K562 (cell line): ENCODE results near the gene NCKIPSD. TPM values are rescaled to one million over a fixed set of nuclear protein-coding genes. Genes with fewer than 3 reads are reported as not detected.

Experiments used
- BCOR ChIP-seq: fragments of 450-650 bp; IDR thresholded peaks from 2 replicates; pipeline ENCODE4 v1.6.1; 2016
- CBFA2T2 ChIP-seq: fragments of 450-650 bp; conservative IDR thresholded peaks from 2 replicates; pipeline ENCODE4 v1.6.1; 2017; ENCODE audit warnings: mild to moderate bottlenecking
- CBX2 ChIP-seq: fragments of 200-600 bp; sonication (generic); IDR thresholded peaks from one replicate; pipeline ENCODE4 v1.6.1; 2012; ENCODE audit warnings: mild to moderate bottlenecking, low read length, inconsistent platforms; ENCODE audit not compliant: insufficient read depth, poor library complexity, severe bottlenecking
- CEBPB ChIP-seq: fragments of 450-650 bp; IDR thresholded peaks from 2 replicates; pipeline ENCODE4 v1.6.1; 2016; ENCODE audit warnings: missing genetic modification characterization, missing compliant biosample characterization
- FOXA3 ChIP-seq, 2 experiments: fragments of 450-650 bp in 1 of 2; sonication (generic) in 1 of 2; formaldehyde crosslinking; IDR thresholded peaks in 1 of 2; conservative IDR thresholded peaks in 1 of 2; 2 replicates each; pipeline versions ENCODE4 v1.4.0 to v1.8.0; 2020 to 2022; ENCODE audit warnings: mild to moderate bottlenecking in 2 of 2, missing genetic modification reagents in 1 of 2
- MTA1 ChIP-seq: fragments of 450-650 bp; IDR thresholded peaks from 2 replicates; pipeline ENCODE4 v1.6.1; 2017; ENCODE audit warnings: borderline replicate concordance
- NFYB ChIP-seq: IDR thresholded peaks from 2 replicates; pipeline ENCODE4 v1.6.1; 2011; ENCODE audit warnings: mild to moderate bottlenecking, moderate library complexity; ENCODE audit not compliant: insufficient read length; ENCODE audit errors: extremely low read depth
- POLR2B ChIP-seq: fragments of 450-650 bp; IDR thresholded peaks from 2 replicates; pipeline ENCODE4 v1.6.1; 2018; ENCODE audit warnings: low read depth; ENCODE audit not compliant: partially characterized antibody
- PTBP1 ChIP-seq: fragments of 200-400 bp; formaldehyde crosslinking; IDR thresholded peaks from 2 replicates; pipeline ENCODE4 v1.6.1; 2017; ENCODE audit warnings: low read depth, low read length
- RBM17 ChIP-seq: fragments of 200-400 bp; formaldehyde crosslinking; IDR thresholded peaks from 2 replicates; pipeline ENCODE4 v1.6.1; 2017; ENCODE audit warnings: low read depth, mild to moderate bottlenecking, low read length, borderline replicate concordance
- RUNX1 ChIP-seq: sonication (generic); IDR thresholded peaks from 2 replicates; pipeline ENCODE4 v1.6.1; 2016; ENCODE audit warnings: antibody characterized with exemption, low read depth
- SREBF2 ChIP-seq: sonication (generic); formaldehyde crosslinking; IDR thresholded peaks from 2 replicates; pipeline ENCODE4 v1.4.0; 2020; ENCODE audit warnings: mild to moderate bottlenecking, missing genetic modification reagents
- SRSF9 ChIP-seq: fragments of 200-400 bp; formaldehyde crosslinking; IDR thresholded peaks from 2 replicates; pipeline ENCODE4 v1.6.1; 2017; ENCODE audit warnings: low read depth, low read length, borderline replicate concordance
- TAF15 ChIP-seq: fragments of 200-400 bp; formaldehyde crosslinking; IDR thresholded peaks from 2 replicates; pipeline ENCODE4 v1.6.1; 2017; ENCODE audit warnings: mild to moderate bottlenecking, low read depth, low read length, moderate library complexity
- ZBED1 ChIP-seq: IDR thresholded peaks from 2 replicates; pipeline ENCODE4 v1.6.1; 2014
- ZFP1 ChIP-seq: fragments of 450-650 bp; formaldehyde crosslinking; IDR thresholded peaks from 2 replicates; pipeline ENCODE4 v1.4.0; 2020; ENCODE audit warnings: mild to moderate bottlenecking, mixed read lengths
- ZKSCAN8 ChIP-seq: fragments of 200-800 bp; sonication (Bioruptor generic); IDR thresholded peaks from 2 replicates; pipeline ENCODE4 v1.6.1; 2016; ENCODE audit warnings: missing genetic modification characterization, missing compliant biosample characterization
- ZNF77 ChIP-seq: fragments of 250-450 bp; sonication (Bioruptor Pico); IDR thresholded peaks from 2 replicates; pipeline ENCODE4 v1.5.0; 2020
- polyA plus RNA-seq, 8 experiments: library from polyadenylated mRNA; depleted of rRNA in 4 of 8; stranded (reverse) in 5 of 8; unstranded in 3 of 8; fragments of >200 nt; fragmentation: Nextera tagmentation in 2 of 8; fragmentation: Illumina TruSeq in 1 of 8; extraction: Ambion mirVana in 2 of 8; extraction: Trizol in 1 of 8; gene quantifications; 2 replicates each; pipeline versions ENCODE4 v1.2.1 to v1.2.3, GENCODE V29; 2011 to 2014; ENCODE audit warnings: inconsistent platforms in 1 of 8, missing spikeins in 1 of 8
- total RNA-seq, 7 experiments: library from RNA; depleted of rRNA in 6 of 7; stranded (reverse); fragments of >200 nt in 6 of 7; fragmentation: Illumina TruSeq in 2 of 7; extraction: Trizol in 2 of 7; gene quantifications; 2 replicates each; pipeline versions ENCODE4 v1.2.1 to v1.2.3, GENCODE V29; 2011 to 2021; ENCODE audit warnings: low replicate concordance in 1 of 7
- TF ChIP-seq, protein P1 (sequence below): sonication (generic); formaldehyde crosslinking; IDR thresholded peaks from 2 replicates; pipeline ENCODE4 v1.8.1; 2023; ENCODE audit warnings: mild to moderate bottlenecking, missing genetic modification reagents
- TF ChIP-seq, protein P2 (sequence below): fragments of 250-450 bp; sonication (Bioruptor Pico); IDR thresholded peaks from 2 replicates; pipeline ENCODE4 v1.9.0; 2021; ENCODE audit warnings: mild to moderate bottlenecking
- TF ChIP-seq, protein P3 (sequence below): sonication (generic); formaldehyde crosslinking; IDR thresholded peaks from 2 replicates; pipeline ENCODE4 v1.8.0; 2023; ENCODE audit warnings: mild to moderate bottlenecking, missing genetic modification reagents
- TF ChIP-seq, protein P4 (sequence below): sonication (generic); formaldehyde crosslinking; IDR thresholded peaks from 2 replicates; pipeline ENCODE4 v1.8.1; 2023; ENCODE audit warnings: mild to moderate bottlenecking, missing genetic modification reagents, moderate library complexity

NCKIPSD gene
- total and polyA plus RNA-seq, 9 of the 15 experiments (the other 6 are each of a cell fraction or from before 2014, with no cell fraction given) = 0.49 to 24.4 (median 12.3) TPM

DNA sequence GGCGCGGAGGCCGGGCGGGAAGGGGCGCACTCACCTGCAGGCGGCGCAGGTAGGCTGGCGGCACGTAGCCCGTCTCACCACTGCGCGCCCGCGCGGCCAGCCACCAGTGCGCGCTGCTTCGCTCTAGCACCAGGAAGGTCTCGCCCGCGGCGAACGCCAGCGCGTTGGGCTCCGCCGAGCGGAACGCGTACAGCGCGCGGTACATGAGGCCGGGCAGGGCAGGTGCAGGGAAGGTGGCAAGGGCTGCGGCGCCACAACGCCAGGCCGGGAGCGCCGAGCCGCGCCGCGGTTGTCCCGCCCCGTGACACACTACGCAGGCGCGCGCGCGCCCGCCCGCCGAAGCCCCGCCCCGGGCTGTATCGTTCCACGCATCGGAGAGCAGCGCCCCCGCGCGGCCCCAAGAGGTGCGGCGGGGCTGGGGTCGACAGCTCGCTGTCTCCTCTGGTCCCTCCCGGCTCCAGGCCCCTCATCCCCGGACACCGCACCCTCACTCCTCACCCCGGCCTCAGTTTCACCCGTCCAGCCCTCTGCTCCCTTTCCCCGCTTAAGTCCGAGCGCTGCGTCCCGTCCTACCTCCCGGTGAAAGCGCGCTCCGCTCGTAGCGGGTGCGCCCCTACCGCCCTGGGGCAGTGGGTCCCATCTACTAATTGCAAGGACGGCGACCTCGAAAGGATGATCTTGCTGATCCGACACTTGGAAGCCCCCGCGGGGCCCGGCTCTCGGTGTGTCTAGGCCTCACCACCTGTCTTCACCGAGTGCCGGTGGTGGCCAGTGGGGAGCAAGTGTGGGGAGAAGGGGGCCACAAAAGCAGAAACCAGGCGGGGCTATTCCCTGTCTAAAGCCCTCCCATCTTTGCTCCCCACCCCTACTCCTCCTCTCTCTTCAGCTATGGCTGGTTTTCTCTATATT, at the start of gene NCKIPSD (continued):
- no peak for TF ChIP-seq POLR2B
- TF ChIP-seq, protein P1, sequence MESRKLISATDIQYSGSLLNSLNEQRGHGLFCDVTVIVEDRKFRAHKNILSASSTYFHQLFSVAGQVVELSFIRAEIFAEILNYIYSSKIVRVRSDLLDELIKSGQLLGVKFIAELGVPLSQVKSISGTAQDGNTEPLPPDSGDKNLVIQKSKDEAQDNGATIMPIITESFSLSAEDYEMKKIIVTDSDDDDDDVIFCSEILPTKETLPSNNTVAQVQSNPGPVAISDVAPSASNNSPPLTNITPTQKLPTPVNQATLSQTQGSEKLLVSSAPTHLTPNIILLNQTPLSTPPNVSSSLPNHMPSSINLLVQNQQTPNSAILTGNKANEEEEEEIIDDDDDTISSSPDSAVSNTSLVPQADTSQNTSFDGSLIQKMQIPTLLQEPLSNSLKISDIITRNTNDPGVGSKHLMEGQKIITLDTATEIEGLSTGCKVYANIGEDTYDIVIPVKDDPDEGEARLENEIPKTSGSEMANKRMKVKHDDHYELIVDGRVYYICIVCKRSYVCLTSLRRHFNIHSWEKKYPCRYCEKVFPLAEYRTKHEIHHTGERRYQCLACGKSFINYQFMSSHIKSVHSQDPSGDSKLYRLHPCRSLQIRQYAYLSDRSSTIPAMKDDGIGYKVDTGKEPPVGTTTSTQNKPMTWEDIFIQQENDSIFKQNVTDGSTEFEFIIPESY = no peak
- TF ChIP-seq MTA1 = no peak
- no peak for TF ChIP-seq PTBP1
- no peak for TF ChIP-seq NFYB
- no peak for TF ChIP-seq CEBPB (tag)
- no peak for TF ChIP-seq SREBF2 (CRISPR knock-in tag)
- TF ChIP-seq, protein P2, sequence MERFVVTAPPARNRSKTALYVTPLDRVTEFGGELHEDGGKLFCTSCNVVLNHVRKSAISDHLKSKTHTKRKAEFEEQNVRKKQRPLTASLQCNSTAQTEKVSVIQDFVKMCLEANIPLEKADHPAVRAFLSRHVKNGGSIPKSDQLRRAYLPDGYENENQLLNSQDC (CRISPR knock-in tag) = no peak
- TF ChIP-seq, protein P3, sequence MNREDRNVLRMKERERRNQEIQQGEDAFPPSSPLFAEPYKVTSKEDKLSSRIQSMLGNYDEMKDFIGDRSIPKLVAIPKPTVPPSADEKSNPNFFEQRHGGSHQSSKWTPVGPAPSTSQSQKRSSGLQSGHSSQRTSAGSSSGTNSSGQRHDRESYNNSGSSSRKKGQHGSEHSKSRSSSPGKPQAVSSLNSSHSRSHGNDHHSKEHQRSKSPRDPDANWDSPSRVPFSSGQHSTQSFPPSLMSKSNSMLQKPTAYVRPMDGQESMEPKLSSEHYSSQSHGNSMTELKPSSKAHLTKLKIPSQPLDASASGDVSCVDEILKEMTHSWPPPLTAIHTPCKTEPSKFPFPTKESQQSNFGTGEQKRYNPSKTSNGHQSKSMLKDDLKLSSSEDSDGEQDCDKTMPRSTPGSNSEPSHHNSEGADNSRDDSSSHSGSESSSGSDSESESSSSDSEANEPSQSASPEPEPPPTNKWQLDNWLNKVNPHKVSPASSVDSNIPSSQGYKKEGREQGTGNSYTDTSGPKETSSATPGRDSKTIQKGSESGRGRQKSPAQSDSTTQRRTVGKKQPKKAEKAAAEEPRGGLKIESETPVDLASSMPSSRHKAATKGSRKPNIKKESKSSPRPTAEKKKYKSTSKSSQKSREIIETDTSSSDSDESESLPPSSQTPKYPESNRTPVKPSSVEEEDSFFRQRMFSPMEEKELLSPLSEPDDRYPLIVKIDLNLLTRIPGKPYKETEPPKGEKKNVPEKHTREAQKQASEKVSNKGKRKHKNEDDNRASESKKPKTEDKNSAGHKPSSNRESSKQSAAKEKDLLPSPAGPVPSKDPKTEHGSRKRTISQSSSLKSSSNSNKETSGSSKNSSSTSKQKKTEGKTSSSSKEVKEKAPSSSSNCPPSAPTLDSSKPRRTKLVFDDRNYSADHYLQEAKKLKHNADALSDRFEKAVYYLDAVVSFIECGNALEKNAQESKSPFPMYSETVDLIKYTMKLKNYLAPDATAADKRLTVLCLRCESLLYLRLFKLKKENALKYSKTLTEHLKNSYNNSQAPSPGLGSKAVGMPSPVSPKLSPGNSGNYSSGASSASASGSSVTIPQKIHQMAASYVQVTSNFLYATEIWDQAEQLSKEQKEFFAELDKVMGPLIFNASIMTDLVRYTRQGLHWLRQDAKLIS (CRISPR knock-in tag) = no peak
- no peak for TF ChIP-seq TAF15
- TF ChIP-seq ZNF77 (CRISPR knock-in tag) = no peak
- no peak for TF ChIP-seq ZFP1 (CRISPR knock-in tag)
- no peak for TF ChIP-seq SRSF9
- no peak for TF ChIP-seq RUNX1
- TF ChIP-seq FOXA3 (CRISPR knock-in tag; conservative IDR thresholded peaks at IDR 0.05 in 1 of 2, IDR thresholded peaks at IDR 0.05 in 1 of 2) = no peak
- TF ChIP-seq BCOR = no peak
- TF ChIP-seq ZBED1 = no peak
- TF ChIP-seq CBX2 = no peak
- TF ChIP-seq ZKSCAN8 (CRISPR knock-in tag) = no peak
- no peak for TF ChIP-seq CBFA2T2
- TF ChIP-seq, protein P4, sequence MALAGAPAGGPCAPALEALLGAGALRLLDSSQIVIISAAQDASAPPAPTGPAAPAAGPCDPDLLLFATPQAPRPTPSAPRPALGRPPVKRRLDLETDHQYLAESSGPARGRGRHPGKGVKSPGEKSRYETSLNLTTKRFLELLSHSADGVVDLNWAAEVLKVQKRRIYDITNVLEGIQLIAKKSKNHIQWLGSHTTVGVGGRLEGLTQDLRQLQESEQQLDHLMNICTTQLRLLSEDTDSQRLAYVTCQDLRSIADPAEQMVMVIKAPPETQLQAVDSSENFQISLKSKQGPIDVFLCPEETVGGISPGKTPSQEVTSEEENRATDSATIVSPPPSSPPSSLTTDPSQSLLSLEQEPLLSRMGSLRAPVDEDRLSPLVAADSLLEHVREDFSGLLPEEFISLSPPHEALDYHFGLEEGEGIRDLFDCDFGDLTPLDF (CRISPR knock-in tag) = peak; percentile 71; the same call in 1 of the 2 replicates
- no peak for TF ChIP-seq RBM17
